GM19043 (cell line): ENCODE data around the gene NPR1.
"Not testable (repeated sequence)": the region's sequence is repeated elsewhere in the genome, so short reads cannot be mapped to it uniquely, and the experiment has no call there.

Experiments
- ATAC-seq: cut with Tn5 transposase; IDR thresholded peaks from one replicate; pipeline ENCODE4 v1.9.1; 2021; ENCODE audit warnings: low read depth; ENCODE audit not compliant: unreplicated experiment

Gene NPR1

GRCh38 chr1:153711026-153711425, 32.5 kb downstream of the NPR1 start:
- ATAC-seq, result no peak

GRCh38 chr1:153716211-153716610, 37.7 kb downstream of the NPR1 start:
- ATAC-seq, result not testable (repeated sequence)

- ATAC-seq, result no peak
These were observed 38.8 kb downstream of the NPR1 start for GRCh38 chr1:153717330-153717729.

GRCh38 chr1:153723687-153724086, 45.2 kb downstream of the NPR1 start:
- no peak for ATAC-seq

GRCh38 chr1:153724634-153725033, 46.1 kb downstream of the NPR1 start:
- ATAC-seq, result not testable (repeated sequence)

GRCh38 chr1:153727463-153728304, 49.2 kb downstream of the NPR1 start, which contains the start of gene INTS3:
Gene INTS3 (plus strand): TSS chr1:153728050. CDS start chr1:153728635, 585 bp downstream.
- peak; percentile 96 for ATAC-seq

GRCh38 chr1:153728305-153729066, 50.0 kb downstream of the NPR1 start:
- no peak for ATAC-seq

GRCh38 chr1:153730468-153730988, 52.0 kb downstream of the NPR1 start:
- no peak for ATAC-seq

- ATAC-seq, result no peak
These were observed 55.5 kb downstream of the NPR1 start for GRCh38 chr1:153733970-153734369.

- no peak for ATAC-seq
These were observed 56.1 kb downstream of the NPR1 start for GRCh38 chr1:153734396-153735089.

- no peak for ATAC-seq
These were observed 56.6 kb downstream of the NPR1 start for GRCh38 chr1:153735090-153735420.

- ATAC-seq, result no peak
These were observed 63.5 kb downstream of the NPR1 start for GRCh38 chr1:153741986-153742385.

GRCh38 chr1:153742411-153743142, 64.1 kb downstream of the NPR1 start:
- peak; percentile 76 for ATAC-seq
